GM23248 (cell line): ENCODE data around the gene CNNM4. TPM values are rescaled to one million over a fixed set of nuclear protein-coding genes. Genes with fewer than 3 reads are reported as not detected.
A peak's percentile ranks its signal among the peaks of the same experiment; 100 is the strongest.

Source experiments
- DNase-seq: peaks from one replicate; pipeline ENCODE4 v3.0.0-alpha.2; 2015
- H2AFZ ChIP-seq: fragments of 200-600 bp; sonication (generic); 2 replicates; pipeline ENCODE4 v1.6.1; 2016; ENCODE audit warnings: antibody characterized with exemption
- H3F3A ChIP-seq: fragments of 200-600 bp; sonication (generic); 2 replicates; pipeline ENCODE4 v1.6.1; 2016; ENCODE audit warnings: mild to moderate bottlenecking, antibody characterized with exemption, mixed run types; ENCODE audit not compliant: insufficient read depth
- H3K27ac ChIP-seq: fragments of 200-600 bp; sonication (generic); 2 replicates; pipeline ENCODE4 v1.5.1; 2016; ENCODE audit warnings: mild to moderate bottlenecking
- H3K27me3 ChIP-seq: fragments of 200-600 bp; sonication (generic); replicated peaks from 2 replicates; pipeline ENCODE4 v1.6.1; 2016; ENCODE audit warnings: mild to moderate bottlenecking; ENCODE audit not compliant: insufficient read depth
- H3K36me3 ChIP-seq: fragments of 200-600 bp; sonication (generic); 2 replicates; pipeline ENCODE4 v1.6.1; 2016; ENCODE audit warnings: low read depth, mild to moderate bottlenecking
- H3K4me1 ChIP-seq: fragments of 200-600 bp; sonication (generic); 2 replicates; pipeline ENCODE4 v1.6.1; 2016; ENCODE audit warnings: mild to moderate bottlenecking; ENCODE audit not compliant: insufficient read depth
- H3K4me2 ChIP-seq: fragments of 200-600 bp; sonication (generic); one replicate; pipeline ENCODE4 v1.6.1; 2016; ENCODE audit warnings: mild to moderate bottlenecking; ENCODE audit not compliant: unreplicated experiment
- H3K4me3 ChIP-seq: fragments of 200-600 bp; sonication (generic); 2 replicates; pipeline ENCODE4 v1.5.1; 2016; ENCODE audit warnings: mild to moderate bottlenecking
- H3K79me2 ChIP-seq: fragments of 200-600 bp; sonication (generic); 2 replicates; pipeline ENCODE4 v1.6.1; 2016; ENCODE audit warnings: mild to moderate bottlenecking; ENCODE audit not compliant: insufficient read depth
- H3K9ac ChIP-seq: fragments of 200-600 bp; sonication (generic); 2 replicates; pipeline ENCODE4 v1.6.1; 2016; ENCODE audit warnings: mild to moderate bottlenecking
- H3K9me2 ChIP-seq: fragments of 200-600 bp; sonication (generic); 2 replicates; pipeline ENCODE4 v1.6.1; 2016; ENCODE audit warnings: mixed run types, mild to moderate bottlenecking, moderate library complexity; ENCODE audit not compliant: insufficient read depth
- H3K9me3 ChIP-seq: fragments of 200-600 bp; sonication (generic); one replicate; pipeline ENCODE4 v1.6.1; 2017; ENCODE audit warnings: low read depth
- H4K20me1 ChIP-seq: fragments of 200-600 bp; sonication (generic); 2 replicates; pipeline ENCODE4 v1.6.0; 2016; ENCODE audit not compliant: insufficient read depth
- EZH2 ChIP-seq: fragments of 200-600 bp; sonication (generic); IDR thresholded peaks from 2 replicates; pipeline ENCODE4 v1.6.1; 2018; ENCODE audit warnings: antibody characterized with exemption, mild to moderate bottlenecking; ENCODE audit not compliant: insufficient read depth, poor library complexity, severe bottlenecking
- EZH2phosphoT487 ChIP-seq: fragments of 200-600 bp; sonication (generic); IDR thresholded peaks from 2 replicates; pipeline ENCODE4 v1.6.1; 2018; ENCODE audit warnings: antibody characterized with exemption, moderate library complexity, mild to moderate bottlenecking, low read depth; ENCODE audit not compliant: insufficient read depth
- WGBS, 2 experiments: methylation state at CpG; one replicate each; pipeline ENCODE4 v1.1.6; 2015 to 2017; ENCODE audit warnings: low lambda C conversion rate in 2 of 2, low coverage in 1 of 2; ENCODE audit errors: missing lambda C conversion rate in 2 of 2; 5-methylcytosine and 5-hydroxymethylcytosine counted together
- in situ Hi-C: fragments of 300-500 bp; cut with MboI; formaldehyde crosslinking; loops from 2 replicates; pipeline ENCODE4 v1.15.0; 2020
- polyA plus RNA-seq: library from polyadenylated mRNA; unstranded; fragments of >200 nt; fragmentation: Nextera tagmentation; extraction: Ambion mirVana; gene quantifications from 2 replicates; pipeline ENCODE4 v1.2.1, GENCODE V29; 2016
- total RNA-seq: library from RNA; depleted of rRNA; stranded (reverse); fragments of >200 nt; shearing (Covaris generic); gene quantifications from 2 replicates; pipeline ENCODE4 v1.2.3, GENCODE V29; 2014

CNNM4 gene
- total and polyA plus RNA-seq, 2 experiments from 2014 or later: 2.8 to 4.8 TPM

GRCh38 chr2:96753661-96754282 is 6.9 kb upstream of the CNNM4 start:
- no peak for DNase-seq
- Histone ChIP-seq H3K79me2 (no peaks in the 10 kb centered on the region), H3K9me3 (no peaks in the 10 kb centered on the region), H3K9me2 (no peaks in the 10 kb centered on the region), H3K9ac (no peak overlapping the region), H3K4me3 (no peak overlapping the region), H3K4me2 (no peak overlapping the region), H3K27ac (no peak overlapping the region), H3K27me3 (no peaks in the 10 kb centered on the region), H2AFZ (no peak overlapping the region), H3F3A (no peaks in the 10 kb centered on the region), H4K20me1 (no peaks in the 10 kb centered on the region), H3K4me1 (no peaks in the 10 kb centered on the region), H3K36me3 (no peaks in the 10 kb centered on the region)
- WGBS, 2 experiments: 52 to 53% methylated on average over 7 of the region's 7 CpGs
- in situ Hi-C loops: no loop called here
- no peak for TF ChIP-seq EZH2
- no peak for TF ChIP-seq EZH2phosphoT487

- Histone ChIP-seq H3K9ac (no peak overlapping the region), H3K27me3 (no peaks in the 10 kb centered on the region), H3K4me1 (no peaks in the 10 kb centered on the region), H3K79me2 (no peaks in the 10 kb centered on the region), H4K20me1 (no peaks in the 10 kb centered on the region), H3F3A (no peaks in the 10 kb centered on the region), H3K4me2 (no peak overlapping the region), H2AFZ (no peak overlapping the region), H3K9me3 (no peaks in the 10 kb centered on the region), H3K36me3 (no peaks in the 10 kb centered on the region), H3K4me3 (no peak overlapping the region), H3K9me2 (no peaks in the 10 kb centered on the region), H3K27ac (no peak overlapping the region)
- no peak for TF ChIP-seq EZH2
- no peak for TF ChIP-seq EZH2phosphoT487
- in situ Hi-C loops: no loop called here
- DNase-seq: no peak
Observed at GRCh38 chr2:96754317-96754716, 6.4 kb upstream of the CNNM4 start.

GRCh38 chr2:96756788-96757476 is 3.8 kb upstream of the CNNM4 start:
- Histone ChIP-seq H3K4me1 (peaks cover 4% of the 10 kb centered on the region; the same call in 1 of the 2 replicates), H3K9me3 (no peaks in the 10 kb centered on the region), H3K9me2 (no peaks in the 10 kb centered on the region), H3K79me2 (no peaks in the 10 kb centered on the region), H3K9ac (no peak overlapping the region), H3K27me3 (no peaks in the 10 kb centered on the region), H3F3A (no peaks in the 10 kb centered on the region), H4K20me1 (no peaks in the 10 kb centered on the region), H3K4me3 (no peak overlapping the region), H3K27ac (no peak overlapping the region), H3K4me2 (no peak overlapping the region), H2AFZ (no peak overlapping the region), H3K36me3 (no peaks in the 10 kb centered on the region)
- in situ Hi-C loops: no loop called here
- DNase-seq: peak; percentile 37
- WGBS, 2 experiments: 64 to 68% methylated on average over 5 of the region's 5 CpGs
- no peak for TF ChIP-seq EZH2phosphoT487
- no peak for TF ChIP-seq EZH2

DNA sequence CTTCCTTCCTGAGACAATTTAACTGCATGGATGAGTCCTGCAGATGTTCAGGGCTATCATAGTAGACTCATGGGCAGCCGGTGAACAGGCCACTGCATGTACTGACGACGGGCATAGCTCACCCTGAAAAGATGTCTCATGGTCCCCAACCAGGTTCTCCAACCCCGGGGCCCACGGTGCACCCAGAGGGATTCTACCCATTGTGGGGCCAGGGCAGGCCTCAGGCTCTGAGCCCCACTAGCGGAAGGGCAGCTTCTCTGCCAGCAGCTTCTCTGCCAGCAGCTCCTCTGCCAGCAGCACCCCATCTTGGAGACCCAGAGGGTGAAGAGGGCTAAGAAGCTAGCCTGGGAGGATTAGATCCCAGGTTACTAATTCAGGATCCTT is 3.2 kb upstream of the CNNM4 start:
- H3K4me3 ChIP-seq: no peak overlapping the region
- DNase-seq: no peak
- no peaks in the 10 kb centered on the region for H3K79me2 ChIP-seq
- H3K27me3 ChIP-seq: no peaks in the 10 kb centered on the region
- no peaks in the 10 kb centered on the region for H4K20me1 ChIP-seq
- peaks cover 8% of the 10 kb centered on the region; the same call in 1 of the 2 replicates for H3K4me1 ChIP-seq
- no peaks in the 10 kb centered on the region for H3K9me2 ChIP-seq
- 80 to 89% methylated on average over 6 of the region's 6 CpGs for WGBS, 2 experiments
- H2AFZ ChIP-seq: no peak overlapping the region
- H3K9me3 ChIP-seq: no peaks in the 10 kb centered on the region
- no peaks in the 10 kb centered on the region for H3K36me3 ChIP-seq
- H3F3A ChIP-seq: no peaks in the 10 kb centered on the region
- H3K9ac ChIP-seq: no peak overlapping the region
- H3K27ac ChIP-seq: no peak overlapping the region
- H3K4me2 ChIP-seq: no peak overlapping the region
- in situ Hi-C loops: no loop called here
- TF ChIP-seq EZH2 (no peak), EZH2phosphoT487 (no peak)
